Activated CD8-positive, alpha-beta memory T cell treated with anti-CD3 and anti-CD28 coated beads for 48 hours (primary cell): ENCODE measurements around the gene FOSL2.
A peak's percentile ranks its signal among the peaks of the same experiment; 100 is the strongest.
"Not testable (repeated sequence)": the region's sequence is repeated elsewhere in the genome, so short reads cannot be mapped to it uniquely, and the experiment has no call there.

Experiments used
- DNase-seq, 3 experiments: peaks; one replicate each; pipeline ENCODE4 v3.0.0-alpha.2; 2020; ENCODE audit warnings: low read depth in 2 of 3, low spot score in 2 of 3

FOSL2 gene

GRCh38 chr2:28357055-28357454 is 35.6 kb upstream of the FOSL2 start:
- no peak for DNase-seq

GRCh38 chr2:28357948-28358667 is 34.5 kb upstream of the FOSL2 start:
- DNase-seq, result no peak

- DNase-seq, result peak in 1 of 3 experiments; percentile 18
Measured at GRCh38 chr2:28358668-28359201, 33.9 kb upstream of the FOSL2 start.

- DNase-seq, result peak; percentile 68 to 76 (median 72)
Measured at GRCh38 chr2:28359222-28360057, 33.2 kb upstream of the FOSL2 start.

- no peak for DNase-seq
Measured at GRCh38 chr2:28360058-28360717, 32.5 kb upstream of the FOSL2 start.

- no peak for DNase-seq
Measured at GRCh38 chr2:28360718-28361293, 31.9 kb upstream of the FOSL2 start.

GRCh38 chr2:28361991-28362710 is 30.5 kb upstream of the FOSL2 start:
- no peak for DNase-seq

GRCh38 chr2:28362991-28363521 is 29.6 kb upstream of the FOSL2 start:
- DNase-seq, result no peak

GRCh38 chr2:28363686-28364280 is 28.9 kb upstream of the FOSL2 start:
- DNase-seq, result no peak

GRCh38 chr2:28364610-28365009 is 28.0 kb upstream of the FOSL2 start:
- no peak for DNase-seq

GRCh38 chr2:28365158-28365557 is 27.5 kb upstream of the FOSL2 start:
- no peak for DNase-seq

GRCh38 chr2:28366149-28366495 is 26.5 kb upstream of the FOSL2 start:
- DNase-seq, result no peak

- no peak for DNase-seq
Measured at GRCh38 chr2:28366496-28367282, 26.0 kb upstream of the FOSL2 start.

GRCh38 chr2:28367667-28368356 is 24.8 kb upstream of the FOSL2 start:
- no peak for DNase-seq

- no peak for DNase-seq
Measured at GRCh38 chr2:28368357-28368798, 24.3 kb upstream of the FOSL2 start.

GRCh38 chr2:28369358-28369757 is 23.3 kb upstream of the FOSL2 start:
- DNase-seq, result no peak

- DNase-seq, result no peak
Measured at GRCh38 chr2:28370354-28370753, 22.3 kb upstream of the FOSL2 start.

GRCh38 chr2:28371728-28372127 is 20.9 kb upstream of the FOSL2 start:
- not testable (repeated sequence) for DNase-seq

GRCh38 chr2:28373854-28374253 is 18.8 kb upstream of the FOSL2 start:
- DNase-seq, result no peak
